ENCODE results near the gene DXO. TPM values are rescaled to one million over a fixed set of nuclear protein-coding genes. Genes with fewer than 3 reads are reported as not detected.

The DXO gene
- total and polyA plus RNA-seq, 2 of the 4 experiments (the other 2 are of a cell fraction) = 9.3 to 21.4 TPM

- in situ Hi-C loops (cut with MboI; ENCODE audit: low sequenced_read_pairs) = loop anchor here (5.0 to 10.0 kb wide), 2 partner anchors 36 to 264 kb away; partner anchors contain the start of gene LY6G5C
- DNase-seq = no peak
Observed at GRCh38 chr6:31948306-31948705, 23.6 kb downstream of the DXO start.

More at GRCh38 chr6:31948306-31948705, 23.6 kb downstream of the DXO start:
- no peak overlapping the region for H4K91ac ChIP-seq (ENCODE audit: insufficient read depth, low read depth, low read length)
- H3K9ac ChIP-seq (ENCODE audit: low read depth, low read length) = no peak overlapping the region
- TF ChIP-seq, protein P1, sequence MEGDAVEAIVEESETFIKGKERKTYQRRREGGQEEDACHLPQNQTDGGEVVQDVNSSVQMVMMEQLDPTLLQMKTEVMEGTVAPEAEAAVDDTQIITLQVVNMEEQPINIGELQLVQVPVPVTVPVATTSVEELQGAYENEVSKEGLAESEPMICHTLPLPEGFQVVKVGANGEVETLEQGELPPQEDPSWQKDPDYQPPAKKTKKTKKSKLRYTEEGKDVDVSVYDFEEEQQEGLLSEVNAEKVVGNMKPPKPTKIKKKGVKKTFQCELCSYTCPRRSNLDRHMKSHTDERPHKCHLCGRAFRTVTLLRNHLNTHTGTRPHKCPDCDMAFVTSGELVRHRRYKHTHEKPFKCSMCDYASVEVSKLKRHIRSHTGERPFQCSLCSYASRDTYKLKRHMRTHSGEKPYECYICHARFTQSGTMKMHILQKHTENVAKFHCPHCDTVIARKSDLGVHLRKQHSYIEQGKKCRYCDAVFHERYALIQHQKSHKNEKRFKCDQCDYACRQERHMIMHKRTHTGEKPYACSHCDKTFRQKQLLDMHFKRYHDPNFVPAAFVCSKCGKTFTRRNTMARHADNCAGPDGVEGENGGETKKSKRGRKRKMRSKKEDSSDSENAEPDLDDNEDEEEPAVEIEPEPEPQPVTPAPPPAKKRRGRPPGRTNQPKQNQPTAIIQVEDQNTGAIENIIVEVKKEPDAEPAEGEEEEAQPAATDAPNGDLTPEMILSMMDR (conservative IDR thresholded peaks at IDR 0.05; ENCODE audit: low read depth, low read length) = no peak
- TF ChIP-seq RAD21 (IDR thresholded peaks at IDR 0.05; ENCODE audit: low read length) (no peak), NFE2L2 (IDR thresholded peaks at IDR 0.05; ENCODE audit: low read depth, low read length) (no peak), RCOR1 (IDR thresholded peaks at IDR 0.05; ENCODE audit: insufficient replicate concordance, low read length) (no peak), POLR2A (IDR thresholded peaks at IDR 0.05; ENCODE audit: low read depth, low read length) (no peak), MXI1 (IDR thresholded peaks at IDR 0.05; ENCODE audit: borderline replicate concordance, low read depth, low read length) (no peak), USF2 (IDR thresholded peaks at IDR 0.05; ENCODE audit: low read depth, low read length) (no peak), FOS (IDR thresholded peaks at IDR 0.05; ENCODE audit: low read depth, low read length) (no peak), BHLHE40 (IDR thresholded peaks at IDR 0.05; ENCODE audit: low read depth, low read length) (no peak), SMC3 (IDR thresholded peaks at IDR 0.05; ENCODE audit: low read depth, low read length) (no peak), RFX5 (IDR thresholded peaks at IDR 0.05; ENCODE audit: low read depth, low read length) (no peak)
- no peak overlapping the region for H3K4me2 ChIP-seq (ENCODE audit: low read depth, low read length)
- no peak overlapping the region for H3K23ac ChIP-seq (ENCODE audit: low read depth, low read length)
- ChIA-PET POLR2A (ENCODE audit: unreplicated experiment) (no interaction called here), CTCF (no interaction called here)
- intact Hi-C loops (cut with micrococcal nuclease) (no loop called here), dilution Hi-C loops (cut with HindIII; ENCODE audit: low sequenced_read_pairs, unreplicated experiment) (no loop called here)
- H2BK5ac ChIP-seq (ENCODE audit: low read depth, low read length, poor library complexity, severe bottlenecking) = no peak overlapping the region
- no peak overlapping the region for H2BK20ac ChIP-seq (ENCODE audit: low read depth, low read length)
- H4K20me1 ChIP-seq (ENCODE audit: insufficient read depth, low read length) = 0 out of 2 replicates have a peak, but pooled peaks cover 5% of the 10 kb centered on the region
- BruUV-seq (replicated peaks) = no TSS peak
- H3K27ac ChIP-seq (ENCODE audit: insufficient read depth, low read length) = no peak overlapping the region
- H3K36me3 ChIP-seq (ENCODE audit: control insufficient read depth, insufficient read depth, low read length) = peaks cover 20% of the 10 kb centered on the region
- no peaks in the 10 kb centered on the region for H3K27me3 ChIP-seq (ENCODE audit: control insufficient read depth, insufficient read depth, low read length)
- H3K18ac ChIP-seq (ENCODE audit: low read depth, low read length) = no peak overlapping the region
- no peak overlapping the region for H3K4me3 ChIP-seq (ENCODE audit: insufficient read depth, low read depth, low read length)
- H4K5ac ChIP-seq (ENCODE audit: low read depth, low read length) = no peak overlapping the region
- H3K4me1 ChIP-seq (ENCODE audit: control insufficient read depth, insufficient read depth, low read length) = peaks cover 22% of the 10 kb centered on the region
- H3K56ac ChIP-seq (ENCODE audit: extremely low read depth, insufficient read depth, low read length) = no peak overlapping the region
- no peak overlapping the region for H2BK15ac ChIP-seq (ENCODE audit: low read depth, low read length)
- H4K8ac ChIP-seq (ENCODE audit: low read depth in 2 of 2, low read length in 2 of 2) = no peak overlapping the region
- H2AK5ac ChIP-seq (ENCODE audit: low read depth, low read length) = peak overlapping the region; percentile 66
- no peak overlapping the region for H2AFZ ChIP-seq (replicated peaks; ENCODE audit: low read length, poor library complexity)
- no peaks in the 10 kb centered on the region for H3K9me3 ChIP-seq (ENCODE audit: control insufficient read depth, insufficient read depth, low read length)
- H3K9me1 ChIP-seq (ENCODE audit: insufficient read depth, low read length) = peaks cover 12% of the 10 kb centered on the region
- no peak overlapping the region for H3K4ac ChIP-seq (ENCODE audit: low read depth, low read length)
- H3K79me1 ChIP-seq (ENCODE audit: low read depth in 1 of 2, low read length in 2 of 2) = no peaks in the 10 kb centered on the region
- no peak overlapping the region for H3K14ac ChIP-seq (replicated peaks; ENCODE audit: low read depth, low read length)
- ATAC-seq (ENCODE audit: low read depth) = no peak
- H2AK9ac ChIP-seq (replicated peaks; ENCODE audit: low read depth, low read length, poor library complexity) = no peak overlapping the region
- WGBS, 2 experiments (ENCODE audit: extremely low coverage in 2 of 2, insufficient read length in 1 of 2) = no CpG with 5 or more reads among the region's 5 CpGs
- no peak overlapping the region for H2BK120ac ChIP-seq (ENCODE audit: low read depth, low read length)
